ENCODE measurements around the gene B4GALNT3. TPM values are rescaled to one million over a fixed set of nuclear protein-coding genes. Genes with fewer than 3 reads are reported as not detected.

Gene B4GALNT3
- total RNA-seq, 3 donors from 2014 or later (not counting 1 experiment from before 2014, with no cell fraction given): 0.93 to 4.2 TPM; not detected in 1

GRCh38 chr12:546265-546919, 86.7 kb downstream of the B4GALNT3 start:
- TF ChIP-seq CTCF (IDR thresholded peaks at IDR 0.05): no peak
- H3K4me1 Mint-ChIP-seq: peaks cover 20 to 38% of the 10 kb centered on the region in 2 donors
- Histone ChIP-seq H3K27ac (ENCODE audit: low read length) (no peak overlapping the region), H3K36me3 (ENCODE audit: control insufficient read depth, insufficient read depth, low read length) (no peaks in the 10 kb centered on the region), H3K27me3 (ENCODE audit: control insufficient read depth, insufficient read depth, low read length) (no peaks in the 10 kb centered on the region), H3K9me3 (ENCODE audit: control insufficient read depth, insufficient read depth, low read length) (no peaks in the 10 kb centered on the region), H3K4me3 (ENCODE audit: low read length) (no peak overlapping the region), H3K4me1 (ENCODE audit: control insufficient read depth, insufficient read depth, low read length) (peaks cover 11% of the 10 kb centered on the region)
- DNase-seq (no peak), ATAC-seq (peak in 1 of 3 donors; percentile 35)
- H3K27ac Mint-ChIP-seq: peak overlapping the region in 1 of 2 donors; percentile 33
- no peak overlapping the region for H3K4me3 Mint-ChIP-seq
- peaks cover 4 to 7% of the 10 kb centered on the region in 2 donors for H3K27me3 Mint-ChIP-seq (ENCODE audit: low read depth in 2 of 2)
- WGBS (ENCODE audit: insufficient coverage): 67% methylated on average over 41 of the region's 41 CpGs
- H3K9me3 Mint-ChIP-seq: no peaks in the 10 kb centered on the region
- intact Hi-C loops (cut with micrococcal nuclease): no loop called here
- no peaks in the 10 kb centered on the region for H3K36me3 Mint-ChIP-seq

- H3K27ac ChIP-seq (ENCODE audit: low read length): no peak overlapping the region
- intact Hi-C loops (cut with micrococcal nuclease): loop anchor here (1.0 kb wide), 1 partner anchor 105 kb away; no protein-coding TSS in a partner anchor
- ATAC-seq (peak; percentile 79 to 96 (median 91)), DNase-seq (peak; percentile 76 to 84)
- peak; percentile 98 for TF ChIP-seq CTCF (IDR thresholded peaks at IDR 0.05)
- H3K9me3 Mint-ChIP-seq: no peaks in the 10 kb centered on the region
- H3K4me3 ChIP-seq (ENCODE audit: low read length): no peak overlapping the region
- H3K27me3 Mint-ChIP-seq (ENCODE audit: low read depth in 2 of 2): peaks cover 4 to 7% of the 10 kb centered on the region in 2 donors
- H3K36me3 ChIP-seq (ENCODE audit: control insufficient read depth, insufficient read depth, low read length): no peaks in the 10 kb centered on the region
- no peaks in the 10 kb centered on the region for H3K9me3 ChIP-seq (ENCODE audit: control insufficient read depth, insufficient read depth, low read length)
- H3K4me1 Mint-ChIP-seq: peaks cover 20 to 42% of the 10 kb centered on the region in 2 donors
- peaks cover 11% of the 10 kb centered on the region for H3K4me1 ChIP-seq (ENCODE audit: control insufficient read depth, insufficient read depth, low read length)
- H3K36me3 Mint-ChIP-seq: no peaks in the 10 kb centered on the region
- H3K27me3 ChIP-seq (ENCODE audit: control insufficient read depth, insufficient read depth, low read length): no peaks in the 10 kb centered on the region
- H3K4me3 Mint-ChIP-seq: no peak overlapping the region
- H3K27ac Mint-ChIP-seq: peak overlapping the region in 1 of 2 donors; percentile 33
- 32% methylated on average over 43 of the region's 44 CpGs for WGBS (ENCODE audit: insufficient coverage)
Observed at GRCh38 chr12:546920-547845, 87.4 kb downstream of the B4GALNT3 start.

GRCh38 chr12:547883-548470, 88.2 kb downstream of the B4GALNT3 start:
- intact Hi-C loops (cut with micrococcal nuclease): loop anchor here (1.0 kb wide), 1 partner anchor 106 kb away; no protein-coding TSS in a partner anchor
- peaks cover 4 to 7% of the 10 kb centered on the region in 2 donors for H3K27me3 Mint-ChIP-seq (ENCODE audit: low read depth in 2 of 2)
- Histone ChIP-seq H3K4me3 (ENCODE audit: low read length) (no peak overlapping the region), H3K36me3 (ENCODE audit: control insufficient read depth, insufficient read depth, low read length) (no peaks in the 10 kb centered on the region), H3K27me3 (ENCODE audit: control insufficient read depth, insufficient read depth, low read length) (no peaks in the 10 kb centered on the region), H3K4me1 (ENCODE audit: control insufficient read depth, insufficient read depth, low read length) (peaks cover 11% of the 10 kb centered on the region), H3K27ac (ENCODE audit: low read length) (no peak overlapping the region), H3K9me3 (ENCODE audit: control insufficient read depth, insufficient read depth, low read length) (no peaks in the 10 kb centered on the region)
- TF ChIP-seq CTCF (IDR thresholded peaks at IDR 0.05): no peak
- peaks cover 22 to 49% of the 10 kb centered on the region in 2 donors for H3K4me1 Mint-ChIP-seq
- H3K36me3 Mint-ChIP-seq: no peaks in the 10 kb centered on the region
- DNase-seq (no peak), ATAC-seq (no peak)
- no peak overlapping the region for H3K27ac Mint-ChIP-seq
- H3K4me3 Mint-ChIP-seq: no peak overlapping the region
- H3K9me3 Mint-ChIP-seq: no peaks in the 10 kb centered on the region
- WGBS (ENCODE audit: insufficient coverage): 77% methylated on average over 13 of the region's 13 CpGs

Data from natural killer cell (primary cell).